Activated CD4-positive, alpha-beta T cell treated with anti-CD3 and anti-CD28 coated beads, Interleukin-2, amount 50 U/mL, for 4 hours (primary cell): ENCODE data around the gene DRAXIN.
A peak's percentile ranks its signal among the peaks of the same experiment; 100 is the strongest.

Experiments used
- DNase-seq, 2 experiments: peaks; one replicate each; pipeline ENCODE4 v3.0.0-alpha.2; 2020

DRAXIN gene

DNA sequence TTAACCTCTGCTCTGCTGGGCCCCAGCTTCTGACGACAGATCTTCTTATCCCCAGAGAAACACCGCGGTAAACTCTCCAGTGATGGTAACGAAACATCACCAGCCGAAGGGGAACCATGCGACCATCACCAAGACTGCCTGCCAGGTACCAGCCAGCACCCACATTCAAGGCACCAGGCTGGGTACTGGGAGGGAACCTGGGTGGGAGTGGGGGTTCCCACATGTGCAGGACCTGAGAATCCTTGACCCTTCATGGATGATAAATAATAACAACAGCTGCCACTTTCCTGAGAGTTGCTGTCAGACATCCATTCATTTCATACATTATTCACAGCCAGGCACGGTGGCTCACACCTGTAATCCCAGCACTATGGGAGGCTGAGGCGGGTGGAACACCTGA, 20.8 kb downstream of the DRAXIN start:
- DNase-seq, result no peak

DNA sequence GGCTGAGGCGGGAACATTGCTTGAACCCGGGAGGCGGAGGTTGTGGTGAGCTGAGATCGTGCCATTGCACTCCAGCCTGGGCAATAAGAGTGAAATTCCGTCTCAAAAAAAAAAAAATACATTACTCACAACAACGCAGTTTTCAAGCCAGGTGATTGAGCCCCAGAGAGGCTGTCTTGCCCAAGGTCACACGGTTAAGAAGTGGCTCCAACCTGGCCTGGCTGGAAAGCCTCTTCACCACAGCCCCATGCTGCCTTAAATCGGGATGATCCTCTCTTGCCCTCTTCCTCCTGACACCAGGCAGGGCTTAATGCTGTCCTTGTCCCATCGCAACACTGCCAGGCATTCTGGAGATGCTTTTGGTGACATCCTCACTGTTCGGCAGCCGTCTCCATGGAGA, 21.6 kb downstream of the DRAXIN start:
- DNase-seq, result no peak

DNA sequence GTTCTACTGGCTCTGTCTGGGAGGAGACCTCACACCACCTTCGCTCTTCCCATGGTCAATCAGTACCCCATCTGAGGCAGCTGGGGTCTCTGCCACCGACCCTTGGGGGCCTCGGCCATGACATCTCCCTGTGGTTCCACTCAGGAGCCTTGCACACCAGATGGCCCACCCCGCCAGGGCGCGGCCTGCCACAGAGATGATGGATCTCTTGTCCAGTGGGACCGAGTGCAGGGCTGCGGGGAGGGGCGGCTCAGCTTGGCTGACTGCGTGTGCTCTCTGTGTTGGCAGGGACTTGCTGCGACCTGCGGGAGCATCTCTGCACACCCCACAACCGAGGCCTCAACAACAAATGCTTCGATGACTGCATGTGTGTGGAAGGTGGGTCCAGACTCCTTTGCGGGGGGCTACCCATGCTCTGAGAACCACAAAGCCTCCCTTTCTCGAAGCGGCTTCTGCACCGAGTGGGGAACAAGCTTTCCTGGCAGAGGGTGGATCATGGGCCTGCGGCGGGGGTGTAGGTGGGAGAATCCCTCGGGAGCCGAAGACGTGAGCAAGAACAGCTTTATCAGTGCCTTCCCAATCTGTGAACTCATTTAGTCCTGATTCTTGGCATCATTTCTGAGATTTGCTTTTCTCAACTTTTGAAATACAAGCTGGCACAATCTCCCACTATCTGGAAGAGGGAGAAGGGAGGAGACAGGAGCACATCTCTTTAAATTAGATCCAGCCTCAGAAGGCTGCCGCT, 23.5 kb downstream of the DRAXIN start:
- no peak for DNase-seq

DNA sequence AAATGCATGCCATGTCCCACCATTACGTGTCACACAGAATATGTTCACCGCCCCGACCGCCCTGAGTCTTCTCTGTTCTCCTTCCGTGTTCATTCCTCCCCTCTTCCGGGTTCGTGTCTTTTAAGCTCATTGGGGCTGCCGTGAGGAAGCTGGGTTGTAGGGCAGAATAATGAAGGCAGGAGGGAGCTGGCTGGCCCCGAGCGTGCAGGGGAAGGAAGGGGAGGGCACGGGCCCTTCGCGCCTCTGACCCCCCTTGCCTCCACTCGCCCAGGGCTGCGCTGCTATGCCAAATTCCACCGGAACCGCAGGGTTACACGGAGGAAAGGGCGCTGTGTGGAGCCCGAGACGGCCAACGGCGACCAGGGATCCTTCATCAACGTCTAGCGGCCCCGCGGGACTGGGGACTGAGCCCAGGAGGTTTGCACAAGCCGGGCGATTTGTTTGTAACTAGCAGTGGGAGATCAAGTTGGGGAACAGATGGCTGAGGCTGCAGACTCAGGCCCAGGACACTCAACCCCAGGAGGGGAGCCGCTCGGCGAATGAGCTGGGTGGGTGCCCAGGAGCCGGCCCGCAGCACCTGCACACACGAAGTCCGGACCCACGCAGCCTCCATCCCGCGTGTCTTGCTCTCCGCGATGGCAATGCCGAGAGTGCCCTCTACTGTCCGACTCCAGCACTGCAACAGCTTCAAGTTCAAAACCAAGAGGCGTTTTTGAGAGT, 28.0 kb downstream of the DRAXIN start:
- DNase-seq, result peak; percentile 86 to 90

DNA sequence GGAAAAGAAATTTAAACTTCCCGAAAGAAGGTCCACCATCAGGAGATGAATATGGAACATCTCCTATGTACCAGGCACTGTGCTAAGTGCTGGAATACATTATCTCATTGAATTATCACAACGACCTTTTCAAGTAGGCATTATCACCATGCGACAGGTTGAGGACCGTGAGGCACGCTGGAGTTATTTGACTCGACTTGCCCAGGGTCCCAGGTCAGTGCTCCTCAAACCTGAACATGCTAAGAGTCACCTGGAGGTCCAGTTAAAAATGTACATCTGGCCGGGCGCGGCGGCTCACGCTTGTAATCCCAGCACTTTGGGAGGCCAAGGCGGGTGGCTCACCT, 28.5 kb downstream of the DRAXIN start:
- no peak for DNase-seq

DNA sequence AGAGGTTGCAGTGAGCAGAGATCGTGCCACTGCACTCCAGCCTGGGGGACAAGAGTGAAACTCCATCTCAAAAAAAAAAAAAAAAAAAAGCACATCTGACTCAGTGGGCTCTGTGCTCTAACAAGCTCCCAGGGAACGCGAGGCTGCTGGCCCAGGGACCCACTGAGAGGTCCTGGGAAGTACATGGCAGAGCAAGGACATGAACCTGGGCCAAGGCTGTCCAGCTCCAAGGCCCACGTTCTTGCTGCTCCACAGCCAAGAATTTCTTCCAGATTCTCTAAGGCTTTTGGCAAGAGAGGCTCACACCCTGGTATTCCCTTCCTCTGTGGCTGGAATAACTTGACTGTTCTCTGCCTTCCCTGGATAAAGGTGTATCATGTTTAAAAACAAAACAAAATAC, 29.0 kb downstream of the DRAXIN start:
- DNase-seq, result no peak

DNA sequence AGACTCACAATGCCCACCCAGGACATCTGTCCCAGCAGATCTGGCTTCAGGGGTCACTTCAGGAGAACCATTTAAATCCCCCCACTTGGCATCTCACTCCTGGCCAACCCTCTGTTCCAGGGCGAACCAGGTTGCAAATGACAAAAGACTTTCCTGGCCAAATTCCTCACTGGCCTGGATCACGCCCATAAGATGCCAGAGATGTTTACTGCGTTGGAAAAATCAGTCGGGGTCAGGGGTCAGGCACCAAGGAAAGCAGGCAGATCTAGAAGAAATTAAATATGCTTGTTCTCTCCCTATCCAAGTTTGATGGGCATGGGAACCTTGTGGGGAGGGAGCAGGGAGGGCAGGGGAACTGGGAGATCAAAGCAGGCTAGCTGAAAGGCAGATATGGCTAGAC, 29.8 kb downstream of the DRAXIN start:
- no peak for DNase-seq

DNA sequence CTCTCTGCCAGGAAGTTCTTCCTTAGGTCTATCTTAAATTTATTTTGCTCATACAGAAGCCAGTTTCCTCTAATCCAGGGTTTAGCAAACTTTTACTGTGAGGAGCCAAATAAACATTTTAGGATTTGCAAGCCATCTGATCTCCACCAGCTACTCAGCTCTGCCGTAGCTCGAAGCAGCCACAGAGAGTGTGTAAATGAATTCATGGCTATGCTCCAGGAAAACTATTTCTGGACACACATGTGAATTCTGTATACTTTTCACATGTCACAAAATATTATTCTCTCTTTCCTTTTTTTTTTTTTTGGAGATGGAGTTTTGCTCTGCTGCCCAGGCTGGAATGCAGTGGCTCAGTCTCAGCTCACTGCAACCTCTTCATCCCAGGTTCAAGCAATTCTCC, 31.0 kb downstream of the DRAXIN start:
- DNase-seq, result no peak

DNA sequence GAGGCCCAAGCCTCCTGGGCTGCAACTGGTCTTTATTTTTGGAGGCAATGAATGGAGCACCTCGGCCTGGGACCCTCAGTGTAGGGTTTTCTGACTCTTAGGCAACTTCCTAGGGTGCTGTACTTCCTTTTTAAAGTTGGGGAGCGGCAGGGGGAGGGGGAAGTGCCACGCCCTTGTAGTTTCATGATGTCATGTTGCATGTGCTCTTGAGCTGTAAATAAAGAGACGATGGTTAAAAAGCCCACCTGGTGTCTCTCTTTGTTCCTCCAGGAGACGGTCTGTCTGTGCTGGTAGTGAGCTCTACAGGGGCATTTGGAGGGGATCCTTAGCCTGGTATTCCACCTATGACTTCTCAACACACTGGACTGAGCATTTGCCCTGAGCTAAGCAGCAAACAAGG, 34.1 kb downstream of the DRAXIN start:
- no peak for DNase-seq

DNA sequence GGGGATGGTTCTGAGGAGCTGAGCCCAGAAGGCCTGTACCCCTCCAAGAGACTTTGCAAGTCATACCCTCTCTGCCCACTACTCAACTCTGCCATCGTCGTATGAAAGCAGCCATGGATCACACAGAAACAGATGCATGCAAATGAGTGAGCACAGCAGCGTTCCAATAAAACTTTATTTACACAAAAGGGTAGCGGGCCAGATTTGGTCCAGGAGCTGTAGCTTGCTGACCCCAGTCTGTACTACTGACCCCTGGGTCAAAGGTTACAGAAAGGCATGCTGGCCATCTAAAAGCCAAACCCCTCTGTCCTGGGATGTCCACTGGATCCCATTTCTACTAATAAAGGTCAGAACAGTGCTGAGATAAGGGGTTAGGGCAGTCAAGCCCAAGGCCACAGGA, 35.6 kb downstream of the DRAXIN start:
- no peak for DNase-seq

DNA sequence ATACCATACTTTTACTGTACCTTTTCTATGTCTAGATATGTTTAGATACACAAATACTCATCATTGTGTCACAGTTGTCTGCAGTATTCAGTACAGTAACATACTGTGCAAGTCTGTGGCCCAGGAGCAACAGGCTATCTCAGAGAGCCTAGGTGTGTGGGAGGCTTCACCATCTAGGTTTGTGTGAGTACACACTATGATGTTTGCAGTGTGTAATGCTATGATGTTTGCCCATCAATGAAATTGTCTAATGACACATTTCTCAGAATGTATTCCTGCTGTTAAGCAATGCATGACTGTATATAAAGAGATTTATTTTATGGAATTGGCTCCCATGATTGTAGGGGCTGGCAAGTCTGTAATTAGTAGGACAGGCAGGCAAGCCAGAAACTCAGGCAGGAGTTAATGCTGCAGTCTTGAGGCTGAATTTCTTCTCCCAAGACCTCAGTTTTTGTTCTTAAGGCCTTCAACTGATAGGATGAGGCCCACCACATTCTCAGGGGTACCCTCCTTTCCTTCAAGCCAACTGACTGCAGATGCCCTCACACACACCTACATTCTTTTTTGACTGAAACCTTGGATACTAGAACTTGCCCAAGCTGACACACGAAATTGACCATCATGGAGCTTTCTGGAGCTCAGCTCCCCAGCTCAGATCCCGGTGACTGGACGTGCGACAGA, 36.8 kb downstream of the DRAXIN start:
- no peak for DNase-seq

DNA sequence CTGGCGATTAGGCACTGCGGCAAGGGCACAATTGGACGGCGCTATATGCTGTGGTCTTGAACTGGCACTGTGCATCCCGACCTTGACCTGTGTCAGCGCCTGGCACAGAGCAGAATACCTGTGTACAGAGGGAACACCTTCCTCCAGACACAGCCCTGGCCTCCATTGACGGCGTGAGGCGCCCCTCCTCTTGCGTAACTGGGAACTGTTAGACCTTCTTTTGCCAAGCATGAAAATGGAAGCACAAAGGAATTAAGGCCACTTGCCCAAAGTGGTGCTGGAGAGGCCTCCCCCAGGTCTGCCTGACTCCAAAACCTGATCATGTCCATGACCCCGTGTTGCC, 37.6 kb downstream of the DRAXIN start:
- DNase-seq, result no peak

DNA sequence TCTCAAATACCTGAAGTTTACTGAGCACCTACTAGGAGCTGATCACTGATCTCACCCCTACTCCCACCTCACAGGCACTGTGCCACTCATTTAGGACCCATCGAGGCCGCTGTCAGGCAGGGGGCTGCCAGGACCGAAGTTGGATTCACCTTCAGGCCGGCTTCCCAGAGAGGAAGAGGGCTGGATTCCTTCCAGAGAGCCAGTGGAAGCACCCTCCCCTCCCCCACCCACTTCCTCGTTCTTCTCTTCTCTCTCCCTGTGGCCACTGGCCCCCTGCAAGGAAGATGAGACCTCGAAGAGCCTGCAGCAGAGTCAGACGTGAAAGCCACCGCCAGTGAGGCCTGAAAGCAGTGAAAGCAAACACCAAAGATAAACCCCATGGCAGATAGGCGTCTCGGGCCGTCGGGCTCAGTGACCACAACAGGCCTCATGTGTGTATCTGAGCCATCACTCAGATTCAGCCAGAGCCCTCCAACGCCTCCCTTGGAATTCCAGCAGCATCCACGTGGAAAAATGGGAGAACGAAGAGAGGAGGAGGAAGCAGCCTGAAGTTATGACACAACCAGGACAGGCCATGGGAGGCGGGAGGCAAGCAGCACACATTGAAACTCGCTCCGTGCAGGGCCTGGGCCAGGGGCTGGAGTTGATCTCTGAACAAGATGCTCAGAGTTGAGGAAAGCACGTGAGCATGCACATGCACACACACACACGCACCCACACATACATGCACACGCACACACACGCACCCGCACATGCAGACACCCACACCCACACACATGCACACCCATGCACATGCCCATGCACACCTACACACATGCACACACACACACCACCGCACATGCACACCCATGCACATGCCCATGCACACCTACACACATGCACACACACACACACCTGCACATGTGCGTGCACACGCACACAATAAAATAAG, 38.3 kb downstream of the DRAXIN start:
- DNase-seq, result no peak

DNA sequence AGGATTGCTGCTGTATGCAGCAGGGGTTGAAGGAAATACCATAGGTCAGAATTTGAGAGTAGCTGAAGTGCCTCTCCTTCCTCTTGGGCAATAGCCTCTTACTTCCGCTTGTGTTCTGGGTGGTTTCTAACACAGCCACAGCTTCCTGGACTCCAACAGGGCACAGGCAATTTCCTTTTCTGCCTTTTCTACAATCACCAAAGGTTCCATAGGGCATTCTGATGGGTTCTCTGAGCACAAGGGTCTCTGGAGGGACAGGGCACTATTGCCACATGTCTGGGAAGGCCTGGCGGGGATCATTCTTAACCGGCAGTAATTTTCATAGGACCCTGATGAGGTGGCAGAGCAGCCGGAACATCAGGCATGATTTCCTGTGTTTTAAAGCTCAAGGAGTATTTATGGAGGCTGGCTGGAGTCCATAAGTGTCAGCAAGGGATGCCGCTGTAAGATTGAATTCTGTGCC, 39.0 kb downstream of the DRAXIN start:
- no peak for DNase-seq

DNA sequence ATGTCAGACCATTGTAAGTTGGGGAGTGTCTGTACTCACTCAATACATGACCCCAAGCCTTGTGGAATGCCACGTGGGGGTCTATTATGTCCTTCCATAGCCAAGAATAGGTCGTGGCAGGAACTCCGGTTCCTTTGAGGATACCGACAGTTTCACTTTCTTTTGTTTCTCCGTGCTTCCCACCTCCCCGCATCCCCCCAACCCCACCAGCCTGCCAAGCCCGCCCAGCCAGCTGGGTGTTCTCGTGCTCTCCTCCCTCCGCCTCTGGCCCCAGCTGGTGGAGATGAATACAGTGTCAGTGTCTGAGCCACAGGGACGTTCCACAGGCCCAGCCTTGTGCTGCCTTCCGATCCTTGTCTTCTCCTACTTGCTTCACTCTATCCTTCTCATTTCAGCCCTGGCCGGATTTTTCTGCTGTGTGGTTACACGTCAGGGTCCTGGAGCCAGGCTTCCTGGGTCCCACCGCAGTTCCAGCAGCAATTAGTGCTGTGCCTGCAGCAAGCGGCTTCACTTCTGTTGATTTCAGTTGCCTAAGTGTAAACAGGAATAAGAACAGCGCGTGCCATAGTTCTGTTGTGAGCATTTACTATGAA, 40.3 kb downstream of the DRAXIN start:
- DNase-seq, result no peak

DNA sequence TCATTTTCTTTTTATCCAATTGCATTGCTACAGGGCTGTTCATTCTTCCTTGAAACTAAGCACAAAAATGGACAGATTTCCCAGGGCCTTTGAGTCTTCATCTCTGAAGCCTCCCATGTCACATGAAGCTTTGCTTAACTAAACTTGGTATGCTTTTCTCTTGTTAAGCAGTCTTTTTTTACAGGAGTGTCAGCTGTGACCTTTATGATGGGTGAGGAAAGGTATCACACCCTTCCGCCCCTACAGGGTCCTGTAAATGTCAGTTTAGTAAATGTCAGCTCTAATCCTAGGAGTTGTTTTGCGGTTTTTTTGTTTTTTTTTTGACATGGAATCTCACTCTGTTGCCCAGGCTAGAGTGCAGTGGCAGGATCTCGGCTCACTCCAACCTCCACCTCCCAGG, 41.8 kb downstream of the DRAXIN start:
- no peak for DNase-seq

DNA sequence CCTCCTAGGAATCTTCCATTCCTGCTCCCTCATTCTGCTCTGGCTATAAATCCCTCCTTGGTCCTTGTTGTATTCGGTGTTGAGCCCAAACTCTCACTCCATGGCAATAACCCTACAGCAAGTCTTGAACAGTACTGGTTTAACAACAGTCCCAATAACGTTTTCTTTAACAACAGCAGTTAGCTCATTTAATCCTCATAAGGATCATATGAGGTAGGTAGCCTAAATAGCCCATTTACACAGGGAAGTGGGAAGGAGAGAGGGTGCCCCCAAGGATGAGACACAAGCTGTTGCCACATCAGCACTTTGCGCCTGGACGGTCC, 44.0 kb downstream of the DRAXIN start:
- no peak for DNase-seq

DNA sequence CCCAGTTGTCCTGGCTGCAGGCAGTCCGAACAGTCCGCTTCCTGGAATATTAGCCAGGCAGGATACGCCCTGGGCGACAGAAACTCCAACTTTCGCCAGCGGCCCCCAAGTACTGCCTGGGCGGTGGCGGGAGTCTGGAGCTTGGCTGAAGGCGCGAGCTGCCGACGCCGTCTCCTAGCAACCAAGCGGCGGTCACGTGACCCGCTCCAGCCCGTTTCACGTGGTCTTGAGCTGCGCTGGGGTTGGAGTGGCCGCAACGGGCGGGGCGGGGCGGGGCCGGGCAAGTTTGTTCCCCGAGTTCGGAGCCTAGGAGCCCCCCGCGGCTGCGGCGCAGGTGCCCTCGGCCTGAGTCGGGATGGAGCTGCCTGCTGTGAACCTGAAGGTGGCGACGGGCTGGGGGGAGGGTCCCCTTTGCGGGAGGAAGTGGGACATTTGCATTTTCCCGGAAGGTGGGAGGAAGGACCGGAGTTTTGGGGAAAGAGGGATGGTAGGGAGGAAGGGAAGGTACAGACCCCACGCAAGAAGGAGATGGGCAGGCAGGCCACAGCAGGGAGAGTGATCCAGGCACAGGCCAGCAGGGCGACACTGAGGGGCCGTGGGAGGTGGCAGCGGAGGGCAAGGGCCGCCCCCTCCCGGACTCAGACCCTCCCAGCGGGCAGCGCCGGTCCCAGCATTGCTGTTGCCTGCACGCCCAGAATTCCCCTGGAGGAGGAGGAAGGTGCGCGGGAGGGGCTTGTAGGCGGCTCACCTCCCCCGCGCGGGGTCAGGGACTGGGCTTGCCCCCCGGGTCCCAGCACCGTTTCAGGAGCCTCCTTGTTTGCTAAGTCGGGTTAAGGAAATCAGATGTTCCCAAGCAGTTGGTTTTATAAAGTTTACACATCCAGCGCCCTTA, 44.6 kb downstream of the DRAXIN start, which contains the start of gene AGTRAP:
Gene AGTRAP, plus strand, starts transcription at position 283 of the 892 bp plus-strand sequence. Its CDS starts 73 bp downstream, at position 356.
- DNase-seq, result peak; percentile 75 to 77

DNA sequence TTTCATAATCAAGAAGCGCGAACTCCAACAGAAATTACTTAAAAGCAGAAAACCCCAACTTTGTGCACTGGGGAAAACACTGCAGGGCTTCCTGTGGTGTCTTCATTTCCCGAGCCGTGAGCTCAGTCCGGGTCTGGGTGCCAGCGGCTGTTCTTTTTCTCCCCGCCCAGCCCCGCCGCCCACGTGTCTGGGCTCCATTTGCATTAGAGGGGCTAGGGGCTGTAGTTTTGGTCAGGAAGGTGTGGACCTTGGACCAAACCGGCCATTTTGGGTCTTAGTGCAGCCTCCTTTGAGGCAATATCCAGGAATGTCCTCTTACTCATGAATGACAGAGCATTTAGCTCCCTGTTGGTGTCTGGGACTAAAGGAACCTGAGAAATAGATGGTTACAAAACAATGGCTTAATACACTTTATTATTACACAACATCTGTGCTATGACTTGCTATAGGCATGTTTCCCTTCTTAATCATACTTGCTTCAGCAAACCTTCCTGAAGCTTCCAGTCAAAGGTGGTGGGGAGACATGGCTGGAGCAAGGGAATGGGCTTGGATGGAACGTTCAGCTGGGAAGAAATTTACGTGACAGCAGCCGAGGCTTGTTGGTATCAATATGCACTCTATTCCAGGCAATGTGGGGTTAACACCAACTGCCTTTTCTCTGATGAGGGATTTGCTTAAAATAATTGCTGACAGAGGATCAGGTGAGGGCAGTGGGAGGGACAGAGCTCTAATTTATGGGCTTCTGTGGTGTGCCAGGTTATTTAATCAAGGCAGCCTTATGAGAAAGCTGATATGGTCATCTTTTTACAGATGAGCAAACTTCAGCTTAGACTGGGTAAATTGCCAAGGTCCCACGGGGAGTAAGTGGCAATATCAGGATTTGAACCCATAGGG, 45.5 kb downstream of the DRAXIN start:
- peak; percentile 26 for DNase-seq

DNA sequence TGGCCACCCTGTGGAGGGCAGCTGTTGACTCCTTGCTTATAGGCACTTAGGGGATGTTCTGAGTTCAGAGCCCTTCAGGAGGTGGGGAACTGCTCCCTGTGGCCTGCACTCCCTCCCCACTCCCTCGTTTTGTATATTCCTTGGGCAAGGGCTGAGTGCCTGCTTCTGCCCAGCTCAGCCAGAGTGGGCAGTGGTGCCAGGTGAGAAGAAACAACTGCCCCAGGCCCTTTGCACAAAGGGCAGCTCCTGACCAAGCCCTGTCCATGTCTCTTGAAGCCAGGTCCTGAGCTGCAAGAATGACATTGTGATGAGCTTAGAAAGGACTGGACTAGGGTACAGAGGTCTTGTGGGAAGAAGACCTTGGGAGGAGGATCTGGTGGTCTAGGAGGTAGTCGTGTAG, 46.6 kb downstream of the DRAXIN start:
- no peak for DNase-seq

DNA sequence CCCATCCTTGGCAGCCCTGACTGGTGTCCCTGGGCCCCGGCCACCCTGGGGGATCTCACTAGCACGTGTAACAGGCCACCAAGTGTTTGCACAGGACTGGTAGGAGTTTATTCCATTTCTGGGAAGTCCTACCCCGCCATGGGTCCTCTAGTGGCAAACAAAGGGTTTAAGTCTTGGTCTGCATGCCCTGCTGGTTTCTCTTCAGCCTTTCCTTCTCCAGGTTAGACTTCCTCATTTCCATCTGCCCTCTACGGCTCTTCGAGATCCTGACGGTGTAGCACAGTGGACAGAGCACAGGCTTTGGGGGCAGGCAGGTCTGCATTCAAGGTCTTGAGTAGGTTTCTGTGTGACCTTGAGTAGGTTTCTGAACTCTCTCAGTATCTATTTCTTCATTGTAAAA, 47.3 kb downstream of the DRAXIN start:
- no peak for DNase-seq
